Ascending aorta (tissue), 2 donors: ENCODE results near the gene BPIFB6. TPM values are rescaled to one million over a fixed set of nuclear protein-coding genes. Genes with fewer than 3 reads are reported as not detected.

Experiments used
- DNase-seq, 2 donors: peaks; one replicate each; pipeline ENCODE4 v3.0.0-alpha.2; 2019; ENCODE audit warnings: low spot score in 2 of 2
- H3K27ac ChIP-seq, 2 donors: fragments of 200-600 bp; sonication (generic); one replicate each; pipeline ENCODE4 v1.5.1; 2016 to 2017; ENCODE audit warnings: mild to moderate bottlenecking in 1 of 2
- H3K27me3 ChIP-seq: fragments of 200-600 bp; sonication (generic); one replicate; pipeline ENCODE4 v1.5.1; 2017
- H3K36me3 ChIP-seq, 2 donors: fragments of 200-600 bp; sonication (generic); one replicate each; pipeline ENCODE4 v1.5.1; 2016
- H3K4me1 ChIP-seq, 2 donors: fragments of 200-600 bp; sonication (generic); one replicate each; pipeline ENCODE4 v1.5.1; 2016 to 2017; ENCODE audit warnings: mild to moderate bottlenecking in 1 of 2
- H3K4me3 ChIP-seq, 2 donors: fragments of 200-600 bp; sonication (generic); one replicate each; pipeline ENCODE4 v1.5.1; 2016 to 2017; ENCODE audit warnings: mild to moderate bottlenecking in 1 of 2
- H3K9me3 ChIP-seq, 2 donors: fragments of 200-600 bp; sonication (generic); one replicate each; pipeline ENCODE4 v1.5.1; 2016
- CTCF ChIP-seq, 3 experiments: fragments of 200-600 bp in 2 of 3; fragments of 450-650 bp in 1 of 3; sonication (generic) in 2 of 3; IDR thresholded peaks; one replicate each; pipeline ENCODE4 v1.5.1; 2016 to 2019; ENCODE audit warnings: antibody characterized with exemption in 3 of 3, mild to moderate bottlenecking in 1 of 3, moderate library complexity in 1 of 3
- intact Hi-C: fragments of 100-400 bp; cut with DNase I; formaldehyde crosslinking; loops from one replicate; pipeline ENCODE4 v1.15.1; 2023
- total RNA-seq: library from RNA; depleted of rRNA; stranded (reverse); fragments of >200 nt; gene quantifications from one replicate; pipeline ENCODE4 v1.1.0, GENCODE V29; 2016

The BPIFB6 gene
- total RNA-seq, 1 donor from 2014 or later: not detected

DNA sequence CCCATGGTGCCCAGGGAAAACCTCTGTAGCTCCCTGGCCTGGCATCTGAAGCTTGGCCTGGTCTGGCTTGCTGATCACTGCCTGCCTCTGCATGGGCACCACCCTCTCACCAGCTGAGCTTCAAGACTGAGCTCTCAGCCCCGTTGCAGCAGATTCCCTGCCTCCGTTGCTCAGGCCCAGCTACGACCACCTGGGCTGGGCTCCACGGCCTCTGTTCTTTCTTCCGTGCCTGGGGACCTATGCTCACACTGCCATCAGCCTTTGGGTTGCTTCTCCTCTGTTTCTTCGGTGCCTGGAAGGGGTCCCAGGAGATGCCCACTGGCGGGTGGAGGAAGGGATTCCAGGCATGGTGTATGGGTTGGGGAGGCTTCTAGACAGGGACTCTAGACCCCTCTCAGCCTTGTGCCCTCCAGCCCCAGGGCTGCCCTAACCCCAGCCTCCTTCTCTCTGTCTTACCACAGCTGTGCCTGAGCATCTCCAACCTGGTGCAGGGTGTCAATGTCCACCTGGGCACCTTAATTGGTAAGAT, 14.8 kb upstream of the BPIFB6 start:
- no peak overlapping the region for H3K27ac ChIP-seq
- H3K36me3 ChIP-seq: no peaks in the 10 kb centered on the region
- no peak for DNase-seq
- no peaks in the 10 kb centered on the region for H3K4me1 ChIP-seq
- no peaks in the 10 kb centered on the region for H3K9me3 ChIP-seq
- H3K4me3 ChIP-seq: no peak overlapping the region
- TF ChIP-seq CTCF (IDR thresholded peaks at IDR 0.05): no peak
- intact Hi-C loops: no loop called here
- H3K27me3 ChIP-seq: no peaks in the 10 kb centered on the region

DNA sequence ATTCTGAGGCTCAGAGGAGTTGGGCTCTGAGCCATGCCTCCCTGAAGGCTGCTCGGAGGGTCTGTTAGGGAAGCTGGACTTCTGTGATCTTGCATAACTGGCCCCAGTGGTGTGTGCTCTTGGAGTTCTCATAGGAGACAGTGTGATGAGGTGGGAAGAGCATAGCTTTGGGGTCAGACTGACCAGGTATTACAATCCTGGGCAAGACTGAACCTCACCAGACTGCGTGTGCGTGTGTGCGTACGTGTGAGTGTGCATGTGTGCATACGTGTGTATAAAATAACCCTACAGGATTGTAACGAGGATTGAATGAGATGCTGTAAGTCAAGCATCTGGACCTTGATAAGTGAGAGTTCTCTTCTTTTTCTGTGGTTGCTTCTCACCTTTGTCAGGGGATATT, 13.9 kb upstream of the BPIFB6 start:
- Histone ChIP-seq H3K27ac (no peak overlapping the region), H3K27me3 (no peaks in the 10 kb centered on the region), H3K36me3 (no peaks in the 10 kb centered on the region), H3K9me3 (no peaks in the 10 kb centered on the region), H3K4me1 (no peaks in the 10 kb centered on the region), H3K4me3 (no peak overlapping the region)
- no peak for DNase-seq
- intact Hi-C loops: no loop called here
- no peak for TF ChIP-seq CTCF (IDR thresholded peaks at IDR 0.05)

- H3K27me3 ChIP-seq: no peaks in the 10 kb centered on the region
- H3K36me3 ChIP-seq: no peaks in the 10 kb centered on the region
- no peaks in the 10 kb centered on the region for H3K4me1 ChIP-seq
- no peak for TF ChIP-seq CTCF (IDR thresholded peaks at IDR 0.05)
- no peaks in the 10 kb centered on the region for H3K9me3 ChIP-seq
- DNase-seq: no peak
- no peak overlapping the region for H3K4me3 ChIP-seq
- H3K27ac ChIP-seq: no peak overlapping the region
- intact Hi-C loops: no loop called here
Measured at GRCh38 chr20:33018169-33018931, 13.1 kb upstream of the BPIFB6 start.

- Histone ChIP-seq H3K36me3 (no peaks in the 10 kb centered on the region), H3K27ac (no peak overlapping the region), H3K9me3 (no peaks in the 10 kb centered on the region), H3K4me3 (no peak overlapping the region), H3K4me1 (no peaks in the 10 kb centered on the region), H3K27me3 (no peaks in the 10 kb centered on the region)
- no peak for DNase-seq
- no peak for TF ChIP-seq CTCF (IDR thresholded peaks at IDR 0.05)
- intact Hi-C loops: no loop called here
Measured at GRCh38 chr20:33019465-33020277, 11.8 kb upstream of the BPIFB6 start.

DNA sequence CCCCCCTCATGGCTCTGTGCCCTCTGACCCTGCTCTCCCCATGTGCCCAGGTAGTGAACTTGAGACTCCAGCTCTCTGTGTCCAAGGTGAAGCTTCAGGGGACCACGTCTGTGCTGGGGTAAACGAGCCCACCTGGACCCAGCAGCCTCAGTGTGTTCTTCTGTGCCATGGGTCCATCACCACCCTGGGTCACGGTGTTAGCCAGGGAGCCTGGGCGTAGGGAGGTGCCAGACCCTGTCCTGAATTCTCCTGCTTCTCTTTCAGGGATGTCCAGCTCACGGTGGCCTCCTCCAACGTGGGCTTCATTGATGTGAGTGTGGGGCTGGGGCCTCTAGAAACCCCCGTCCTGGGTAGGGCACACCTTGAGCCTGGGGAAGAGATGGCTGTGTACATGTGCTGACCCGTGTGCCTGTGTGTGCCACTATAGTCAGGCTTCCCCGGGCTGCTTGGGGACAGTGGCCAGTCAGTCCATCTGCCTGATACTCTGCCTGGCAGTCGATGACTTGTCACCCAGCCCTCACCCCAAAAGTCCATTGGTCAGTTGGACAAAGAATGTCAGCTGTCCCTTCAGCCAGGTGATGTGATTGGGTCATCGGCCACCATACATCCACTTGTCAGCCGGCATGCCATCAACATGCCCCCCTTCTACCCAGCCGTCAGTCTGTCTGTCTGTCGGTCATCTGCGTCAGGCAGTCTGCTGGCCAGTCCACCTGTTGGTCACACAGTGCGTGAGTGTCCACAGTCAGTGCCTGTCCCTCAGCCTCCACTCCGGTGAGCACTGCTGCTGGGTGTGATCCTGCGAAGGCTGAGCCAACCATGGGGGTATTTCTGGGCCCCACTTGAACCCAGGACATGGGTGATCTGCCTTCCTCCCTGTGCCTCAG, 10.9 kb upstream of the BPIFB6 start:
- no peak overlapping the region for H3K27ac ChIP-seq
- no peak for DNase-seq
- TF ChIP-seq CTCF (IDR thresholded peaks at IDR 0.05): no peak
- intact Hi-C loops: no loop called here
- no peaks in the 10 kb centered on the region for H3K36me3 ChIP-seq
- H3K27me3 ChIP-seq: no peaks in the 10 kb centered on the region
- H3K9me3 ChIP-seq: no peaks in the 10 kb centered on the region
- H3K4me1 ChIP-seq: no peaks in the 10 kb centered on the region
- H3K4me3 ChIP-seq: no peak overlapping the region
